HG03432 (cell line): ENCODE results near the gene DYRK4.

Experiments
- ATAC-seq: cut with Tn5 transposase; IDR thresholded peaks from one replicate; pipeline ENCODE4 v1.9.1; 2021; ENCODE audit warnings: mild to moderate bottlenecking, moderate library complexity; ENCODE audit not compliant: unreplicated experiment

Gene DYRK4

DNA sequence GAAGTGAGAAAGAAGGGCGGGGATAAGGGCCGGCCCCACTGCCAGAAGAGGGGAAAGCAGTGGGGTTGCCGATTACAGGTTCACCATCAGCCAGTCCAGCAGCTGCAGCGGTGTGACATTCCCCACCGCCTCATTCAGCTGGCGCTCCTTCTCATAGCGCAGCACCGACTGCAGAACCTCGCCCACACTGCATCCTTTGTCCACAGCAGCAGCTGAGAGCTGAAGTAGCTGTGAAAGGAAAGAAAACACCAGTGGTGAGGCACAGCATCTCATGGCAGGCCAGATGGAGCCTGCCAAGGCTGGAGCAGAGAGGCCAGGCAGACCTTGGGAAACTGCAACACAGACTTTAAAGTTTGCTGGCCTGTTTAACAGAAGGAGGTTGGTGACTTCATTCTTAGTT is 53.7 kb downstream of the DYRK4 start:
- ATAC-seq = no peak

DNA sequence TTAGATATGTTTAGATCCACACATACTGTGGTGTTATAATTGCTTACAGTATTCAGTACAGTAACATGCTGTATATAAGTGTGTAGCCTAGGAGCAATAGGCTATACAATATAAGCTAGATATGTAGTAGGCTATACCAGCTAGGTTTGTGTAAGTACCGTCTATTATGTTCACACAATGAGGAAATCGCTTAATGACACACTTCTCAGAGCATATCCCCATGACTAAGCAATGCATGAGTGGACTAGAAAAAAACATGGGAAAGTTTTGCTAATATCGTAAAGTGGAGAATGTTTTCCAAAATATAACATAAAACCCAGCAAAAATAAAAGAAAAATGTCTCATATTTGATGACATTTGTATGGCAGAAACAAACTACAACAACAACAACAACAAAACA is 59.5 kb downstream of the DYRK4 start:
- no peak for ATAC-seq

DNA sequence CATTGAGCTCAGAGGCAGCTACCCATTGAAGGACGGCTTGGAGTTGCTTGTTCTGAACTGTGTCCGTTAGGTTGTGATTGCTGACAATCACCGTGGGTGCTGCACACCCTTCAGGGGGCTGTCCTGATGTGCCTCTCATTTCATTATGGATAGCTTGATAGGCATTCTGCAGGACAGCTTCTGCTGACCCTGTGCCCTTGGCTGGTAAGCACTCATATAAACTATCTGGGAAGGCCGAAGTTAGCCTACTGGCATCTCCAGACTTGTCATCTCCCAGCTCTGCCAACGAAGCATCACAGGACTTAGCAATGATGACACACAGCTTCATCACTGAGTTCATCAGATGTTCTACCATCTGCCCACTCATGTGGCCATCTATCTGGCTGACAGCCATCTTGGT is 64.5 kb downstream of the DYRK4 start:
- no peak for ATAC-seq

DNA sequence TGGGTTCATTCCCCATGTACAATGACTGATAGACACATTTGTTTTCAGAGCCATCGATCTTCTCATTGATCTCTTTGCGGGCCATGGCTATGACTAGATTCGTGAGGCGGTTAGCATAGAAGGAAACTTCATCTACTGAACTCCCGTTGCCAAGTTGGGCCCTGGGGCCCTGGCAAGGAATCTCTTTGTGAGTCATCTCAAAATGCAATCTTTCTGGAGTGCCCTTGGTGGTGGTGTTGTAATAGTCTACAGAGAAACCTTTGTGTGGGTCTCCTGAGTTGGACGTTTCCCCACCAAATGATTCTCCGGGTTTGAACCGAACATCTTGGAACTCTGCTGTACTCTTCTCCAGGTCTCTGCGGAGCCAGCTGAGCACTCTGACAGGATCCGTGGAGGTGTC is 66.4 kb downstream of the DYRK4 start:
- no peak for ATAC-seq

DNA sequence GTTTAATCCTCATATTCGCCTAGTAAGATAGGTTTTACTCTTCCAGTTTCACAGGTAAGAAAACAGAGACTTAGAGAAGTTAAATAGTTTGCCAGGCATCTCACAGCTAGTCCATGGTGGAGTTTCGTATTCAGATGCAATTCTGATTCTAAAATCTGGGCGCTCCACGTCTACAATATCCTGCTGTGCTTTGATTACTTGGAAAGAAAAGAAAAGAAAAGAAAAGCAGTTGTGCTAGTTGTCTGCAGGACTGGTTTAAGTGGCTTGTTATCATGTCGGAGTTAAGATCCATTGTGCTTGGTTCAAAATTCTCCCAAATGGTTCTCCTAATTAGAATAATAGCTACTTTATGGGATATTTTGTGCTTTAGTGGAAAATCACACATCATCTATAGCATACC is 68.3 kb downstream of the DYRK4 start:
- no peak for ATAC-seq

DNA sequence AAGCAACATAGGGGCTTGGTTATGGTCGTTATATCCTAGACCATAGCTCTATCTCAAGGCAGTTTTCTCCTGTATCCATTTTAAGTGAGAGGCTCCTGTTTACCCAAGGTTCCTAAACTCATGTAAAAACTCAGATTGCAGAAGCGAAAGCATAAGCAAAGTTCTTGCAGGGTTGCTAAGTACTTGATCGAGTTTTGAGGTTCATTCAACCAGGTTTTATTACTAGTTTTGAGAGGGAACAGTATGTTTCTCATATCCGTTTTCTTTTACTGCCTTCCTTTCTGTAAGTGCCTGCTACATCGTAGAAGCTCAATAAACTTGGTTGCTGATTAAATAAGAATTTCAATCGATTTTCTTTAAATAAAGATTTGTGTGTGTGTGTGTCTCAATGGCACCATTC is 81.7 kb downstream of the DYRK4 start:
- peak; percentile 40 for ATAC-seq

DNA sequence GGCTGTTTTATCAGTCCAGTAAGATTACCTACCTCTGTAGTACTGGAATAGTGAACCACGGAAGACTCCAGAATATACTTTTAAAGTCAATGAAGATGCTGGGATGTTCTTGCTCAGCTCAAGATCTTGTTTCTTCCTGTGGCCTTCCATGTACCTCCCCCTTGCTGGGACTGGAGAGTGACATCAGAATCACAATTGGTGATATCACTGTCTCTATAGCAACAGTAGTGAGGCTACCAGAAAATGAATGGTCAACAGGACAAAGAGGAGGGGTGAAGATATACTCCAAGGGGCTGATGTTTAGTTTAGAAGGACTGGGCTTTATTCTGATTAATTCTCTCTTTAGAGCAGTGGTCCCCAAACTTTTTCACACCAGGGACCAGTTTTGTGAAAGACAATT is 83.0 kb downstream of the DYRK4 start:
- ATAC-seq = no peak

DNA sequence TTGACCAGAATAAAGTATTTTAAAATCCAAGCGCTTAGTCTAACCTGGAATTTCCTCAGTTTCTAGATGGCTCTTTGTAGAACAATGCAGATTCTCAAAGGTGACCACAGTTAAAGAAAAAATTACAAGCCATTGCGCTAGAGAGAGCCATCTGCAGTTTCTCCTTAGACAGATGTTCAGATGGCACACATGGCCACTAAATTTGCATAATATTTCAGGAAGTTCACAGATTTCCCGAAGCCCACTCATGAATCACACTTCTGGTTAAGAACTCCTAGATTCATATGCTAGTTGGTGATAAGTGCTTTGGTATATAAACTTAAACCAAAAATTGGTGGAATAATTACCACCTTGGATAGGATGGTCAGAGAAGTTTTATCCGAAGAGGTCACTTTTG is 86.1 kb downstream of the DYRK4 start:
- peak; percentile 41 for ATAC-seq

DNA sequence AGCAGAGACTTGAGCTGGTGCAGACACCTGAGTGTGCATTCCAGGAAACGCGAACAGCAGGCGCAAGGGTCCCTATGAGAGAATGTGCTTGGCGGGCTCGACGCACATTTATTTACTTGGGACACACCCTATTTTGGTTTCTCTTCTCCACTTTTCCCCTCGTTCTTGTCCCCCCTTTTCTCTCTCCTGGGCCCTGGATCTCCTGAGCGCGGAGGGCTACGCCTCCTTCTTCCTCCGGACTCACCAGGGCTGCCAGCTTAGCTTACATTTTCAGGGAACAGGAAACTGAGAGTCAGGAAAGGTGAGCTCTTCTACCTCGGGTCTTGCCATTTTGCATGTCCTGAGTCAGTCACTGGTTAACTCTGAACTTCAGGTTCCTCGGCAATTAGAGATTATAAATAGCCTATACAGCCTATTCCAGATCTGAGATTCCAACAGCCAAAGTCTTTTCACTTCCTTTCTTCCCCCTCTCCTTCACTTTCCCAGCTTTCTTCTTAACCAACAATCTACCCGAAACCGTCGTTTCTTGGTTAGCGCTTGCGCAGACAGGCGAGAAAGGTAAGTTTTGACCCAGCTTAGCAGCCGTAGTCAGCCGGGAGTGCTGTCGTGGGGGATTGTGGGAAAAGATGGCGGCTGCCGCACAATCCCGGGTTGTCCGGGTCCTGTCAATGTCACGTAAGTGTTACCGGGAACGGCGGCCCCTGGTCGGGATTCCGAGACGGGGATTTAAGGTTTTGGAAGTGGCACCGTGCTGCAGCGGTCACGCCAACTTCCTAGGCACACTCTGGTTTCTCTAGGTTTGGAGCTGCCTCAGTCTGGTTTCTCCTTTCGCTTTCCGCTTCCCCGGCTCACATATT is 86.7 kb downstream of the DYRK4 start, which contains the start of the genes AKAP3 and NDUFA9:
Gene AKAP3 (minus strand): TSS at position 551 of the 857 bp plus-strand sequence. CDS start 10,855 bp downstream, outside the sequence.
Gene NDUFA9 (plus strand): TSS at position 614 of the 857 bp plus-strand sequence. CDS start 13 bp downstream, at position 627.
- ATAC-seq = peak; percentile 82

DNA sequence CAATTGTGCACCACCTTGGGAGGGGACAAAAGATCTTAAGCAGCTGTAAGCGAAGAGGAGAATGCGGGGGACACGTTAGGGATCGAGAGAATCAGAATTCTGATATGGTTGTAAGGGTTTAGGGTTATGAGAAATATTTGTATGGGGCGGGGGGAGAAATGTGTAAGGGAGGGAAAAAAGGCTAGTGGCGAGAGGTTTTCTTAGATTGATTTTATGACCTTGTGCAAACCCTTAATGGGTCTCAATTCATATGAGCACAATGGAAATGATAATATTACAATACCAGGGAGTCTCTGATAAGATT is 87.3 kb downstream of the DYRK4 start:
- no peak for ATAC-seq

DNA sequence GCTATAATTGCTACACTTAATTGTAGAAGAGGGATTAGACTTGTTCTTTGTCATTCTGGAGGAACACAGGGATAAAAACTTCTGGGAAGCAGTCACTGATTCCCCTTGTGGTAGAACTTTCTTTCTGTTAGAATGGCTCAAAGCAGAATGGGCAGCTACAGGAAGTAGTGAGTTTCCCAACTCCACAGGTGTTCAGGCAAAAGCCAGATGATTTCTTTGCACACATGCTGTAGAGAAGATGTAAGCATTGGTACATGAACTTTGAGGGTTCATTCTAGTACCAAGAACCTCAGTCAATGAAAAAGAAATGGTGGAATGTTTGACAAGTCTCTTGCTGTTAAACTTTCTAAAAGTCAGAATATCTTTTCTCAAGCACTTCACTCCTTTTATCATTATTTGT is 91.2 kb downstream of the DYRK4 start:
- no peak for ATAC-seq

DNA sequence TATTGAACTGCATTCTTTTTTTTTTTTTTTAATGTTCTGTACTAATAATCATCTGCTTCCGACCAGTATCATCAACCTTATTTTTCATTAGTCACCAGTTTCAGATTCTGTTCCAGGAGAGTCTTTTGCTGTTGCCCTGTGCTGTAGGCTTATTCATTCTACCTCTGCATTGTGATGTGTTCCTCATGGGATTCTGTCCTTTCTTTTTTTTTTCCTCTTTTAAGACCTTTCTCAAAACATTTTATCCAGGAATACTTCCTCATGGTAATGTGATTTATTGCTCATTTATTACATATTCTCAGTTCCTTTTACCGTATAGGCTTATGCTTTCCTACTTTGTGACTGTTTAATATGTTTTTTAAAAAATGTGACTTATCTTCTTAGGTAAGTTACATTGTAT is 91.7 kb downstream of the DYRK4 start:
- no peak for ATAC-seq
